Colon (tissue), 2 donors: Measurements from ENCODE around the gene HNRNPUL2.
"Not testable (repeated sequence)": the region's sequence is repeated elsewhere in the genome, so short reads cannot be mapped to it uniquely, and the experiment has no call there.

ENCODE experiments used
- FAIRE-seq: peaks from 2 replicates; lab custom pipeline; 2012; peaks lifted over from hg19 to GRCh38; lab: Jason Lieb, UNC
- donor health status: control.
- donor health status: control.

HNRNPUL2 gene

DNA sequence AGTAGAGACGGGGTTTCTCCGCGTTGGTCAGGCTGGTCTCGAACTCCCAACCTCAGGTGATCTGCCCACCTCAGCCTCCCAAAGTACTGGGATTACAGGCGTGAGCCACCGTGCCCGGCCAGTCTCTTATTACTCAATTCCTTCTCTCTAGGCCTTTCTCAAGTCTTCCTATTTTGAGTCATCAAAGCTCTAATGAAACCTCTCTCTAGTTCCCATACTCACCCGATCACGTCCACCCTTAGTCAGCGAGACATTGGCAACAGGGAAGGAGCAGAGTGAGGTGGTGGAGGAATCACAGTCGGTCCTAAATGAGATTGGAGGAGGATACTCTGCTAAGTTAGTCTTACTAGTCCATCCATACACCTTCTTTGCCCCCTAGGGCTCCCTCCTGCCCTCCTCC is 25.0 kb downstream of the HNRNPUL2 start:
- no peak for FAIRE-seq

DNA sequence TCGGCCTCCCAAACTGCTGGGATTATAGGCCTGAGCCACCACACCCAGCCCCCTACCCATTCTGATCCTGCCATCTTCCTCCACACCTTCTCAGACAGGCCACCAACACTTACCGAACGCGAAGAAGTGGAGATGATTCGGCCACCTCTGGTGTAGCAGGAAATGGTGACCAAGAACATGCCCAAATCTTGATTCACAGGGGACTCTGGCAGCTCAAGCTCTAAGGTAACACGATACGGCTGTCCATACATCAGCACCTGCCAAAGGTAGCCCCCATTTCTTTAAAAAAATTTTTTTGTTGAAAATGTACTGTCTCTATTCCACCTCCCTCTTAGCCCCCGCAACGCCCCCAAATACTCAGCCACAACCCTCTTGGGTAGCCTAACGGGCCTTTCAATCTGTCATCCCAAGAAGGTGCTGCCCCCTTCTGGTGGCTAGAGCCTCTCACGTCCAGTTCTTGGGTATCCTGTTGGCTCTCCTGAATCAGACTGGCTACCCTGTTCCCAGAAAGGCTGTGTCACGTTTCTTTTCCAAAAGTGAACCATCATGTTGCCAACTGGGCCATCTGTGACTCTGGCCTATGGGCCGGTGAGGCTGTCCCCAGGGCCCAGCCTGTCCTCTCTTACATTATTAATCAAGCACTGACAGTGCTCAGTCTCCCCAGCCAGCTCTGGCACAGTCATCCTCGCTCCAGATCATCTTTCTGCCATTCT is 32.6 kb downstream of the HNRNPUL2 start:
- FAIRE-seq = no peak

DNA sequence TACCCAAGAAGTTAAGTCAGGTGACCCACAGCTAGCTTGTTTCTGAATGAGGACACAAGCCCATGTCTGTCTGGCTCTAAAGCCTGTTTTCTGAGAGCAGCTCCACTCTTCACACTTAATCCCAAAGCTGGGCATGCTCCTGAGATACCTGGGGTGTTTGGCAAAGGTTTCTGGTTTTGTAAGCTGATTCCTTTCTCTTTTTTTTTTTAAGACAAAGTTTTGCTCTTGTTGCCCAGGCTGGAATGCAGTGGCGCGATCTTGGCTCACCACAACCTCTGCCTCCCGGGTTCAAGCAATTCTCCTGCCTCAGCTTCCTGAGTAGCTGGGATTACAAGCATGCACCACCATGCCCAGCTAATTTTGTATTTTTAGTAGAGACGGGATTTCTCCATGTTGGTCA is 33.6 kb downstream of the HNRNPUL2 start:
- FAIRE-seq = not testable (repeated sequence)

DNA sequence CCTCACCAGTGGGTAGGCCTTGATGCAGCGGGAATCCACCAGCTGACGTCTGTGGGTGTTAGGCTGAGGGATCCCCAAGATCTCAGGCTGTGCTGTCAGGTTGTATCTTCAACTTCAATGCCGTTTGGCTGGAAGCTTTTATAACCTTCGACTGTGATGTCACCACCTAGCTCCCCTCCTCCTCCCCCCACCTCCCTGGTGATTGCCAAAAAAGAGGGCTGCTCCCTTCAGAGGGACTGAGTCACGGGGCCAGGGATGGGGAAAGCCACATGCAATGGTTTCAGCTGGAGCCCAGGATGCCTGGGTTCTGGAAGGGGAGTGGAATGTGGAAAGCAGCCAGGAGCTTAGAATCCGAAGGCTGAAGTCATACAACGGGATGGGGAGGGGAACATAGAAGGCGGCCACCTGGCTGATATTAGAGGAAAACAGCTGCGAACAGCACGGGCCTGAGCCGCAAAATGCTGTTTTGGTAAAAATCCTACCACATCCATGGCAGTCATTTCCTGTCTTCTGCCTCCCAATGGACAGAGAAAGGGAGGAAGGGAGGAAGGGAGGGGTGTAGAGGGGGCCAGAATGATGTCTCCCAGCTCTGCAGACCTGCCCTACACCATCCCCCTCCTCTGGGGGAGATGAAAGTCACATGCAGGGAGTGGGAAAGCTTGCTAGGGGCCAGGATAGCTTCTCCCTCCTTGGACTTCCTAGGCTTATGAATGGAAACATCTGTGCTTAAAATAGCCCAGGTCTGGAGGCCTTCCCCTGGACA is 37.7 kb downstream of the HNRNPUL2 start, which contains the start of gene LRRN4CL:
TSS of gene LRRN4CL (minus strand) at position 110 of the 763 bp plus-strand sequence. CDS start 1,022 bp downstream, outside the sequence.
- FAIRE-seq = no peak

DNA sequence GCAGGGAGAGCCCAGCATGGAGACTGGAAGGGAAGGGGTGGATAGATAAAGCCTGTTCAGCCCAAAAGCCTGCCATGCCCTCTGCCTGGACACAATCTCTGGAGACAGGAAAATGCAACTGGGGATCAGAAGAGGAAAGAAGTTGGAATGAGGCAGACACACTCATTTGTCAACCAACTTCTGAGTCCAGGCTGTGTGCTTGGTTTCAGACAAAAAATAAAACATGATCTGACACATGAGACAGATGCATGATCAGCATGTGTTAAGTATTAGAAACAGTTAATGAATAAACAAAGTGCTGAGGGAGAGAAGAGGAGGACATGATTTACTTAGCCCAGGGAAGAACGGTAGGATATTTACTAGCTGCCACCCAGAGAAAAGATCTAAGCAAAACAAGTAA is 38.8 kb downstream of the HNRNPUL2 start:
- FAIRE-seq = no peak

DNA sequence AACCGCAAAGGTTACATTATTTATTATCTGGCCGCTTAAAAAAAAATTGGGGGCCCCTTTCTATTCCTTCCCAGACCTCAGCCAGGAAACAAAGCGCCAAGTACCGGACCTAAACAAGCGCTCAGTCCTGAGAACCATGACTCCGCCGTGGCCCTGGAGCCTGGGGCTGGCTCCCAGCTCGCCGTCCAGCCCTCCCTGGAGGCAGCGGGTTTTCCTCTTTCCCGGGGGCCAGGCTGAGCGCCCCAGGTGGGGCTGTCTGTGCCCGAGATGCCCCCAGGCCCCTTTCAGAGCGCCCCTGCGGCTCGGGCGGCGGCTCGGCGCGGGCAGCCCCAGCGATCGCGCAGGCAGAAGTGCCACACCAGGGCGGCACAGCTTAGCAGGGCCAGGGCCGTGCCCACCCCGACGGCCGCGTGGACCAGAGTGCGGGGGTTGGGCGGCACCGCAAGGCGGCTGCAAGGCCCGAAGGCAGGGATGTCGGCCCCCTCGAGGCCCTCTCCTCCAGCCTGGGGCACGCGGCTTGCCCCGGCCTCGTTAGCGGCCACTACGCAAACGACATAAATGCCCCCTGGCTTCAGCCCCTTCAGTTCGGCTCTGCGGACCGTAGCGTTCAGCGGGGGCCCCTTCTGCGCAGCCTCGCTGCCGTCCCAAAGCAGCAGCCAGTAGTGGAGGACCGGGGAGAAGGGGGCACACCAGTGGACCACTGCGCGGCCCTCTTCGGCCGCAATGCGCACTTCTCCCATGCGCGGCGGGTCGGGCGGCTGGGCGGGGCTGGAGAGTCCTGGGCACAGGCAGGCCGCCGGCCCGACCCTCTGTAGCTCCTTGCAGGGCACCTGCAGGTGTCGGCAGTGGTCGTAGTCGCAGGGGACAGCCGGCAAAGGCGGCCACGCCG is 39.5 kb downstream of the HNRNPUL2 start:
- FAIRE-seq = no peak

DNA sequence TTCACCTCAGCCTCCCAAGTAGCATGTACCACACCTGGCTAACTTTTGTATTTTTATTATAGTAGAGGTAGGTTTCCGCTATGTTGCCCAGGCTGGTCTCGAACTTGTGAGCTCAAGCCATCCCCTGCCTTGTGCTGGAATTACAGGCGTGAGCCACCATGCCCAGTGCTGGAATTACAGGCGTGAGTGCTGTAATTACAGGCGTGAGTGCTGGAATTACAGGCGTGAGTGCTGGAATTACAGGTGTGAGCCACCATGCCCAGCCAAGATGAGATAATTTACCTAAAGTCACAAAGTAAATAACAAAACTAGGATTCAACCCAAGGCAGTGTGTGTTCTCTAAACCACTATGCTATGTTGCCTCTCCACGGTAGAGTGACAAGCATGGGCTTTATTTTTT is 44.7 kb downstream of the HNRNPUL2 start:
- FAIRE-seq = no peak

DNA sequence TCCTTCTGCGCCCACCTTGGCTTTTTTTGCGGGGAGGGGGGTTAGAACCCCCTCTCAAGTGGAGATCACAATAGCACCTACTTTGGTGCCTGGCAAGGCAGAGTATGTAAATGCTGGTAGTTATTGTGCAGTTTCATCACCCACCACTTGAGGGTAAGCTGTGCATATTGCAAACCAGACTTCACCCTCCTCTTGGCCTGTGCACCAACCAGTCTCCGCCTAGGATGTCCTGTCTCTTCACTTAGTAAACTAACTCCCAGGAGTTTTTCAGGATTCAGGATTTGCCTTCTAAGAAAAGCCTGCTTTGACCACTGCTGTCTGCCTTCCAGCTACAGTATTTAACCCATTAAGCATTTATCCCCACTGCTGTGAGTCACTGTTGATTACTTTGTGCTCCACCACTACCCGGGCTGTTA is 46.4 kb downstream of the HNRNPUL2 start:
- FAIRE-seq = no peak

DNA sequence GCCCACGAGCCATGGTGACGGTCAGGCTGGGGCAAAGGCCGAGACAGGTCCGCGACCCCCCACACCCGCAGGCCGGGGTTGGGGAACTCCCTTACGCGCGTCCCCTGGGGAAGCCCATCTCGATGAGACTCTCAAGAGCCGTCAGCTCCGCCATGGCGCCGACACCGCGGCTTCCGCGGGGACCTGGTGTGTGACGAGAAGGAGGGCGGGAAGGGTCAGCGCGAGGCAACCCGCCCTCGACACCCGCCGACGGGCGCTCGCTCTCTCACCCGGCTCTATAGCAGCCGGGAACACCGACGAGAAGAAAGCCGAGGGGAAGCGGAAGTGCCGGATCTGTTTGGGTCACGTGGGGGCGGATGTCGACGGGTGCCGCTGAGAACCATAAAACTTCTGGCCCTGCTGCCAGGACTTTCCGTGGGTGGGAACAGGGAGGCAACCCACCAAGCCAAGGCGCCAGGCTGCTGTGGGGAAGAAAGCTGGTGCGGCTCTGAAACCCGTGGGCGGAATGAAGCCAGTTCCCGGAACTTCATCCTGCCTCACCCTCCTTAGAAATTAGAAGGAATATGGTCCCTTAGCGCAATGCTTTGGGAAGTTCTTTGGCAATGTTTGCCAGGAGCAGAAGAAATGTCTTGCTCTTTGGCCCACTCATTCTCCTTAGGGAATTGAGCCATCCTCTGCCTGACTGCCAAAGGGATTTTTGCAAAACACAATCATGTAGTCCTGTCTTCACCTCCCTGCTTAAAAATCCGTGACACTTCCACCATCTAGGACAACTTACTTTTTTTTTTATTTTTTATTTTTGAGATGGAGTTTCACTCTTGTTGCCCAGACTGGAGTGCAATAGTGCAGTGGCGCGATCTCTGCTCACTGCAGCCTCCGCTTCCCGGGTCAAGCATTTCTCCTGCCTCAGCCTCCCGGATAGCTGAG is 48.2 kb downstream of the HNRNPUL2 start, which contains the start of gene UBXN1:
TSS of gene UBXN1 (minus strand) at position 304 of the 927 bp plus-strand sequence. CDS start at position 154, 150 bp downstream.
- FAIRE-seq = no peak

DNA sequence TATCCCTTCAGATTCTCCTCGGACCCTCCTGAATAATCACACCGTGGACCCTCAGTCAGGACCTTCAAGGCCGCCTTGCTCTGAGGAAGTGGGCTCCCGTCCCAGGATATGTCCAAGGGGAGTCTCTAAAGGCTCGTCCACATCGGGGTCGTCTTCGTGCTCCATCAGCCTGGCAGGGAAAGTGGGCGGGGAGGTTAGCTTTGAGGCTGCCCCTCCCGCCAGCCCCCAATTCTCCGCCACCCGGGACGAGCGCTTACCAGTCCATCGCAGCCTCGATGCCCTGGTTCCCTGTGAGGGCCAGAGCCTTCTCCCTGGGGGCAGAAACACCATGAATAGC is 48.9 kb downstream of the HNRNPUL2 start:
- no peak for FAIRE-seq

DNA sequence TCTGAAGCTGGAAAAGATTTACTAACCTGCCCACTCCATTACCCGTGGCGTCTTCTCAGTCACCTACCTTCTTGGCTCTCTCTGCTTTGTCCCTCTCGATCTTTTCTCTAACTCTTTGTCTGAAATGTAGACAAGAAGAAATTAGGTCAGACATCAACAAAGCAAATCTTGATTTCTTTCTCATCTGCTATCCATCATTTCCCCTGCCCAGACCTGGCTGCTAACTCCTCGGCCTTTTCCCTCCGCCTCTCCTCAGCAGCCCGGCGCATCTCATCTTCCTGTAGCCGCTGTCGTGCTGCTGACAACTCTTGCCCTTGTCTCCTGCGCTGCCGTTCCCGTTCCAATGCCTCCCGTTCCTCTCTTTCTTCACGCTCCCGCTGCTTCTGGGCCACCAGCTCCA is 49.5 kb downstream of the HNRNPUL2 start:
- no peak for FAIRE-seq

DNA sequence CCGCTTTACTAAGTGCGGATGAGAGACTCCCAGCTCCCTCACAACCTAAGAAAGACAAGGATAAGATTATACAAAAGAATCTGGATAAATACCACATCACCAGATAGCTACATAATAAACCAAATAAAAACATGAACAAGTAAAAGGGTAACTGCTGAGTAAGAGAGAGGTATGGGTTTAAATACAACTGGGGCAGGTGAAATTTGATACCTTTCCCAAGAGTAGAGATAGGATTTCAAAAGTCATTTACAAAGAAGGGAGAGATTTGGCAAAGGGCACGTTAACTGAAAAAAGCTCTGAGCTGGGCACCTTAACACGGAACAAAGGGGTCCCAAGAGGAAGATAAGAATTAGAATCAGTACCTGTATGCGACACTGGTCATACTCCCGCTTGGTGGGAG is 50.1 kb downstream of the HNRNPUL2 start:
- no peak for FAIRE-seq

DNA sequence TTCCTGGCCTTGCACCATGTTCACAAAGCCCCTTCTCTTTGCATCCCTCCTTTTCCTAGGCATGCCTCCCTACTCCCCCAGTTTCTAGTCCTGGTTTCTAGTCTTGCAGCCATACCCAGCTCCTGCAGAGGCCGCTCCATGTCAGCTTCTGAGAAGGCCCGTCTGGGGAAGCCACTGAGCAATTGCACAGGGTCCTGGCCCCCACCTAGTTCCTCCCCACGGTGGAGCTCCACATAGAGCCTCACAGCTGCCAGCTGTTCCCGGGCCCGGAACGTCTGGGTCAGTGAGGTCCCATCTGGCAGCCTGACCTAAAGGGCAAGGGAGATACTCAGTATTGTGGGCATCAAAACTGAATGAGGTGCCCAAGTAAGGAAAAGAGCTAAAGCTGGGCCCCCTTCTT is 50.6 kb downstream of the HNRNPUL2 start:
- no peak for FAIRE-seq

DNA sequence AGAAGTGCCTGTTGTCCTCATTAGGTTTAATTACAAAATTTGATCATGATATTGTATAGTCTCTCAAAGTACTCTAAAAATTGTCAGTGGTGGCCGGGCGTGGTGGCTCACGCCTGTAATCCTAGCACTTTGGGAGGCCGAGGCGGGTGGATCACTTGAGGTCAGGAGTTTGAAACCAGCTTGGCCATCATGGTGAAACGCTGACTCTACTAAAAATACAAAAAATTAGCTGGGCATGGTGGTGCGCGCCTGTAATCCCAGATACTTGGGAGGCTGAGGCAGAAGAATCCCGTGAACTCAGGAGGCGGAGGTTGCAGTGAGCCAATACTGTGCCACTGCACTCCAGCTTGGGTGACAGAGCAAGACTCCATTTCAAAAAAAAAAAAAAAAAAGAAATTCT is 51.8 kb downstream of the HNRNPUL2 start:
- not testable (repeated sequence) for FAIRE-seq

DNA sequence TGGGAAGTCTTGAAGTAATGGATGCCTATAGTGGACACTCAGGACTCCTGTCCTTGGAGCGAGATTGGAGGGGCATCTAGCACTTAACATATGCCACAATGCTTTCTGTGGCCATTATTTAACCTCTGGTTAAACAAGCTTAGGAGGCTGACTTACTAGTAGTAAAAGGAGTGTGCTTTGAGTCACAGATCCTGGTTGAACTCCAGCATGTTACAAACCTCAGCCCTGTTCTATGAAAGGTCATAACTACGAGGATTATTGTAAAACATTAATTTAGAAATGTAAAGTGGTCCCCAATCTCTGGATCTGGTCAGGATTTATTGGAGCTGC is 54.1 kb downstream of the HNRNPUL2 start:
- FAIRE-seq = no peak

DNA sequence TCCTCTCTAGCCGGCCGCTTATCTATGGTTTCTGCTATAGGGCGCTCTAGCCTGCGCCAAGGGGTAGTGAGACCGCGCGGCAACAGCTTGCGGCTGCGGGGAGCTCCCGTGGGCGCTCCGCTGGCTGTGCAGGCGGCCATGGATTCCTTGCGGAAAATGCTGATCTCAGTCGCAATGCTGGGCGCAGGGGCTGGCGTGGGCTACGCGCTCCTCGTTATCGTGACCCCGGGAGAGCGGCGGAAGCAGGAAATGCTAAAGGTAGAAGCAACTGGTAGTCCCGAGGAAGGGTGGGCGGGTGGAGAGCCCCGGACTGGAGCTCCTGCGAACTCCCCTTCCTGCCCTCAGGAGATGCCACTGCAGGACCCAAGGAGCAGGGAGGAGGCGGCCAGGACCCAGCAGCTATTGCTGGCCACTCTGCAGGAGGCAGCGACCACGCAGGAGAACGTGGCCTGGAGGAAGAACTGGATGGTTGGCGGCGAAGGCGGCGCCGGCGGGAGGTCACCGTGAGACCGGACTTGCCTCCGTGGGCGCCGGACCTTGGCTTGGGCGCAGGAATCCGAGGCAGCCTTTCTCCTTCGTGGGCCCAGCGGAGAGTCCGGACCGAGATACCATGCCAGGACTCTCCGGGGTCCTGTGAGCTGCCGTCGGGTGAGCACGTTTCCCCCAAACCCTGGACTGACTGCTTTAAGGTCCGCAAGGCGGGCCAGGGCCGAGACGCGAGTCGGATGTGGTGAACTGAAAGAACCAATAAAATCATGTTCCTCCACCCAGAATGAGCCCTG is 55.5 kb downstream of the HNRNPUL2 start, which contains the start of the genes LBHD1 and UQCC3:
TSS of gene LBHD1 (minus strand) at position 660 of the 782 bp plus-strand sequence. CDS start 2,236 bp downstream, outside the sequence.
TSS of gene UQCC3 (plus strand) at position 66 of the 782 bp plus-strand sequence. CDS start at position 139, 73 bp downstream.
- FAIRE-seq = no peak

DNA sequence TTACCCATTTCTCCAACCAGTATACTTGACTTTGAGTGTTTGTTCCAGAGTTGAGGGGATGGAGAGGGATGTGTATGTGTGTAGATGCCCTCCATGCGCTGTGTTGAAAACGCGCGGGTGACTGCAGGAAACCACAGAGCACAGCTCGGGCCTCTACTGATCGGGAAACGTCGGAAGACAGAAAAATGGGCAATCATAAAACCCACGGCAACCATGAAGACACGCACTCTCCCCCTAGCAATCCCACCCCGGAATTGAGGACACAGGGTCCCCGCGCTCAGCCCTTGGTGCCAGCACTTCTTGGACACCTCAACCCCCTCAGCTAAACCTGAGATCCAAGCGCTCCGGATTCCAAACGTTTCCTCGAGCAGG is 56.0 kb downstream of the HNRNPUL2 start:
- no peak for FAIRE-seq

DNA sequence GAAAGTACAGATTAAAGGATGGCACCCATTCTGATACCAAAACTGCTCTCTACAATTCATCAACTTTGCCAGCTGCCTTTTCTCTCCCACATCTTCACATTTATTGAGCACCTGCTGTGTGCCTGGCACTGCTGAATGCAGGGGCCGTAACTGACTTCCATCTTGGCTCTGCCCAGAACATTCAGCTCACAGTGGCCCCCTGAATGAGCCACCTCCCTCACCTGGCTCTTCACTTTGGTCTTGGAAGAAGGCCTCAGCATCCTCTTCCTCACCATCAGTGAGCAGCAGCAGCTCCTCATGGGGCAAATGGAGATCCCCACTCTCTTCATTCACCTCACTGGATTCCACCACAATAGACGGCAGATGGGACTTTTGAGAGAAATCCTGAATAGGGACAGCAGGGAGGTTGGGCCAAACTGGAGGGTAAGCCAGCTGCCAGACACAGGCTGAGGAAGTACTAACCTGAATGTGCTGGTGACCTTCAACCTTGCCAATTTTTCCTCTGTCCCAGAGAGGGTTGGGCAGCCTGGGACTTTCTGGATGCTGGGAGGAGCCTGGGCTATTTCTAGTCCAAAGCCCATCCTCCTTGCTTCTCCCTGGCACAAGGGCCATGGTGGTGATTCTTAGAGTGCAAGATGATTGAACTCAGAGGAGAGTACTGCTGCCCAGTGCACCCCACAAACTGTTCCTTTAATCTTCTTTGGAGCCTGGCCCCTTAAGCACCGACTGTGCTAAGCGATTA is 57.7 kb downstream of the HNRNPUL2 start:
- FAIRE-seq = no peak

DNA sequence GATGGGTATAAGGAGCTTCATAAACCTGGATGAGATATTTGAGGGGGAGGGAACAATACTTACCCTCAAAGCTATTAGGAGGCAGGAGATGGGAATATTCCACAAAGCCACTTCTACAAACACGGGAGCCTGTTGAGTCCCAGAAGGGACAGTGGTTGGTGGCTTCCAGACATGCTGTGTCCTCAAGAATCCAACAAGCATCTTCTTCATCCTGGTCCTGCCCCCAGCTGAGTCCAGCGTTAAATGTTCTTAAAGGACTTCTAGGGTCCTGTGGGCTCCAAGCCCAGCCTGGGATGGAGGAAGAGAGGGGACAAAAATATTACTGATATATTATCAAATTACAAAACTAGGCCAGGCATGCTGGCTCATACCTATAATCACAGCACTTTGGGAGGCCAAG is 59.8 kb downstream of the HNRNPUL2 start:
- FAIRE-seq = no peak
